ENCODE results near the gene LRRK1.

LRRK1 gene

DNA sequence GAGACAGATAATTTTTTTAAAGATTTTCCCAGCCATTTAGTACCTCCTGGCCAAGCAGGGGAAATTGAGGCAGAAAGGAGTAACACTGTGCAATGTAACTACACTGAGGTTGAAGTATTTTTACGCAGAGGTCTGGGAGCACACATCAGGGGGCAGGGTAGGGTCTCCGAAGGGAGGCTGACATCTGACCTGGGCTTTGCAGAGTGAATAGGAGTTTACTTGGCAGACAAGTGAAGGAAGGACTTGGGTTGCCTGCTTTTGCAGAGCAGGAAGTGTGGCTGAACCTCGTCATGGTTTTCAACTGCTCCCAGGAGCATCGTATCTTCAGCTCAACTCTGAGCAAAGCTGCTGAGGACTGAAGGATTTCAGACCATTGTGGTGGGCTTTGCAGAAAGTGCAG lies 66.2 kb downstream of the LRRK1 start:
- intact Hi-C loops (cut with DNase I; ENCODE audit: low total_unique reads) = no loop called here
- TF ChIP-seq CTCF (IDR thresholded peaks at IDR 0.05) = no peak

DNA sequence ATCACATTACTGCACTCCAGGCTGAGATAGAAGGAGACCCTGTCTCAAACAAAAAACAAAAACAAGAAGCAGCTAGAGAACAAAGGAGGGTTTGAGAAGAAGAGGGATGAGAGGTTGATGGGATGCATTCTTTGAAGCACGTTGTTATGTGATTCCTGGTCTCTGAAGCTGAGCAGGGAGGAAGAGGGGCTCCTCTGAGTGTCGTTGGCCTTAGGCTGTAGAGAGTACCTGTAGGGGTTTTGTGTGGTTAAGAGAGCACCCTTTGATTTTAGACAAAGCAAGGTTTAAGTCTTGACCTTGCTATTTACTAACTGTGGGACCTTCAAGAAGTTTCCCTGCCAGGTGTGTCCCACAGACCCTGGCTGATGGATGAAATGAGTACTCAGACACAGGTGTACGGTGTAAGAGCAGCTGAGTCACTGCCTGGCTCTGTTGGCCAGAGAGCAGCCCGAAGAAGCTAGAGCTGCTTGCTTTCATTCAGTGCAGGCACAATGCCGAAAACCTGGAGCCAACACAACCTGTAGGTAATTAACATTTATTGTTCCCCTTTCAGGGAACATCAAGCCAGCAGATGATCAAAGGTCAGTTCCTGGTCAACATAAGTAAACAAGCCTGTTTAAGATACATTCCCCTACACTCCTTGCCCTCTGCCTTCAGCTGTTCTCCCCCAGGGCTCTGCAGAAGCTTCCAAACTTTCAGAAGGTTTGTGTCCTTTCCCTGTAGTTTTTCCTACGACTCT lies 67.2 kb downstream of the LRRK1 start:
- Histone ChIP-seq H3K4me1 (no peaks in the 10 kb centered on the region), H3K27me3 (no peaks in the 10 kb centered on the region), H3K27ac (no peak overlapping the region), H3K36me3 (peaks cover 0 to 15% (median 11%) of the 10 kb centered on the region in 3 donors), H3K9me3 (no peaks in the 10 kb centered on the region), H3K4me3 (no peak overlapping the region)
- no peak for DNase-seq
- intact Hi-C loops (cut with DNase I; ENCODE audit: low total_unique reads) = no loop called here
- TF ChIP-seq CTCF (IDR thresholded peaks at IDR 0.05) = no peak

More for the DNA sequence above, 66.2 kb downstream of the LRRK1 start:
- H3K27ac ChIP-seq = no peak overlapping the region
- H3K36me3 ChIP-seq = peaks cover 0 to 15% (median 15%) of the 10 kb centered on the region in 3 donors
- no peak for DNase-seq
- H3K9me3 ChIP-seq = no peaks in the 10 kb centered on the region
- H3K27me3 ChIP-seq = no peaks in the 10 kb centered on the region
- H3K4me3 ChIP-seq = no peak overlapping the region
- H3K4me1 ChIP-seq = no peaks in the 10 kb centered on the region

DNA sequence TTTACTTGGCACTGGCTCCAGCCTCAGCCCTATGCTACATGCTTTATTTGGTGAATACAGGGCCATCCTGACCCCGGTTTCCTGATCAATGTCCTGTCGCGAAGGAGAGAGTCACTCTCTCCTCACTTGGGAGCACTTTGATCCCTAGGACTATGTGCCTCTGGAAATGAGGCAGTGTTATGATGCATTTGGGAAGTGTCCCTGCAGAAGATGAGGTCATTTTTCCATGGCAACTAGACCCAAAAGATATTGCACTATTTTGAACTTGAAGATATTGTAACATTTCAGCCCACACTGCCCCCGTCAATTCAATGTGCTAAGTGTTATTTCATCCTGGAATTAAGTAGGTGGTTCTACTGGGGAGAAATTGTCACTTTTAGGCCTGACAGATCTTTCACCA lies 68.0 kb downstream of the LRRK1 start:
- peaks cover 0 to 15% (median 10%) of the 10 kb centered on the region in 3 donors for H3K36me3 ChIP-seq
- H3K9me3 ChIP-seq = no peaks in the 10 kb centered on the region
- TF ChIP-seq CTCF (IDR thresholded peaks at IDR 0.05) = no peak
- H3K27me3 ChIP-seq = no peaks in the 10 kb centered on the region
- H3K27ac ChIP-seq = no peak overlapping the region
- no peak overlapping the region for H3K4me3 ChIP-seq
- intact Hi-C loops (cut with DNase I; ENCODE audit: low total_unique reads) = no loop called here
- no peak for DNase-seq
- H3K4me1 ChIP-seq = no peaks in the 10 kb centered on the region

DNA sequence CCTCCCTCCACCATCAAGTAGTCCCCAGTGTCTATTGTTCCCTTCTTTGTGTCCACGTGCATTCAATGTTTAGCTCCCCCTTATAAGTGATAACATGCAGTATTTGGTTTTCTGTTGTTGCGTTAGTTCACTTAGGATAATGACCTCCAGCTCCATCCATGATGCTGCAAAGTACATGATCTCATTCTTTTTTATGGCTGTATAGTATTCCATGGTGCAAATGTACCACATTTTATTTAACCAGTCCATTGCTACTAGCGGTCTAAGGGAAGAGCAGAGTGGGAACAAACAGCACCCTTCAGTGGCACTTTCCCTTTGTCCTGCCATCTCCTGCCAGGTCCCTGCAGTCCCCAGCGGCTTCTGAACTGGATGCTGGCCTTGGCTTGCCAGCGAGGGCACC lies 69.1 kb downstream of the LRRK1 start:
- Histone ChIP-seq H3K36me3 (peaks cover 0 to 15% (median 10%) of the 10 kb centered on the region in 3 donors), H3K27me3 (no peaks in the 10 kb centered on the region), H3K27ac (no peak overlapping the region), H3K4me1 (no peaks in the 10 kb centered on the region), H3K4me3 (no peak overlapping the region), H3K9me3 (no peaks in the 10 kb centered on the region)
- DNase-seq = no peak
- intact Hi-C loops (cut with DNase I; ENCODE audit: low total_unique reads) = no loop called here
- TF ChIP-seq CTCF (IDR thresholded peaks at IDR 0.05) = no peak

GRCh38 chr15:100988857-100989256 lies 69.7 kb downstream of the LRRK1 start:
- H3K27me3 ChIP-seq = no peaks in the 10 kb centered on the region
- peaks cover 0 to 15% (median 10%) of the 10 kb centered on the region in 3 donors for H3K36me3 ChIP-seq
- intact Hi-C loops (cut with DNase I; ENCODE audit: low total_unique reads) = no loop called here
- DNase-seq = no peak
- H3K4me1 ChIP-seq = no peaks in the 10 kb centered on the region
- H3K9me3 ChIP-seq = no peaks in the 10 kb centered on the region
- H3K4me3 ChIP-seq = no peak overlapping the region
- no peak for TF ChIP-seq CTCF (IDR thresholded peaks at IDR 0.05)
- no peak overlapping the region for H3K27ac ChIP-seq

Measured in tibial artery (tissue), 4 donors.